GM20431 (cell line): ENCODE results near the gene COTL1.

Source experiments
- in situ Hi-C: fragments of 300-500 bp; cut with MseI, MboI; formaldehyde crosslinking; loops from one replicate; pipeline ENCODE4 v1.15.0; 2020; ENCODE audit warnings: low sequenced_read_pairs; ENCODE audit not compliant: unreplicated experiment

COTL1 gene

DNA sequence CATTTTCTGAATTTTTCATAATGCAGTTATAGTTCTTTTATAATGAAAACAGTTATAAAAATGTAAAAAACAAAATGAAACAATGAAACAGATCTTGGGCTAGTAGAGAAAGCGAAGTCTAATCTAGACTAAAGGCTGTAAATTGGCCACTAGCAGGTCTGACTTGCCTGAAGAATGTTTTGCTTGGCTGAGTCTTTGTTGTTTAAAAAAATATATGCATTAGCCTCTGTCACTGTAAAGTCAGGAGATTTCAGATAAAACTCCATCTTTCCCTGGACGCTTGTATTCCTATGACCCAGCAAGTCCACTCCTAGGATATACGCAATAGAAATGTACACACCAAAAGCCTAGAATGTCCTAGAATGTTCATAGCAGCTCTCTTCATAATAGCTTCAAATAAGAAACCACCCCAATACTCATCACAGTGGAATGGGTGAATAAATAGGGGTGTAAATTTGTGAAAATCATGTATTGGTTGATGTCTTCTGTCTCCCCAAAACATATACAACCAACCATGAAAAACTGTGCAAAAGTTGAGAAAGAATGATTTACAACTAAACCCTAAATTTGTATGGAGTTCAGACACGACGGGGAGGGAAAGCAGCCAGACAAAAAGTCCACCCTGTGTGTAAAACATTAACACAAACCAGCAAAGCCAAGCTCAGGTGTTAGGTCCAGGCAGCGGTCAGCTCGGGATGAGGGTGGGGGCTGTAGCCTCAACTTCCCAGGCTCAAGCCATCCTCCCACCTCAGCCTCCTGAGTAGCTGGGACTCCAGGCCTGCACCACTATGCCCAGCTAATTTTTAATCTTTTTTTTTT, 75.7 kb downstream of the COTL1 start:
- in situ Hi-C loops = no loop called here

- in situ Hi-C loops = no loop called here
These were observed 77.7 kb downstream of the COTL1 start for GRCh38 chr16:84540194-84540593.

DNA sequence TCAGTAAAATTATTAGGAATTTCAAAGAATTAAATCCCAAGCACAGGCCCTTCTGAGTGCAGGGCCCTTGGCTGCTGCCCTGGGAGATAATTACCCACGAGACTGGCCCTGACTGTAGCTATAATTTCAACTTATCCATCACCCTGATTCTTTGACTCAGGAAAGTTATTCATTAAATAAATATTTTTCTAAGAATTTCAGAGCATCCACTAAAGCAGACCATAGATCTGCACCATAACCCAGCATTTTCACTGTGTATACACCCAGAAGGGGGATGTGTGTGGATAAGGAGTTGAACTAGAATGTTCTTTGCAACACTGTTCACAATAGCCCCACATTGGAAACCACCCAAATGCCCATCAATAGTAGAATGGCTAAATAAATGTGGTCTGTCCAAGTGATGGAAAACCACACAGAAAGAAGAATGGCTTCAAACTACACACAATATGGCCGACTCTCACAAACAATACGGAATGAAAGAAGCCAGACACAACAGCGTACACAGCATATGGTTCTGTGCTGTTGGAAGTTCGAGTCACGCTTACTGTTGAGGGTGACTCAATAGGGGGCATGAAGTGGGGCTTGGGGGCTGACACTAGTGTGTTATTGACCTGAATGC, 79.5 kb downstream of the COTL1 start:
- in situ Hi-C loops = no loop called here

DNA sequence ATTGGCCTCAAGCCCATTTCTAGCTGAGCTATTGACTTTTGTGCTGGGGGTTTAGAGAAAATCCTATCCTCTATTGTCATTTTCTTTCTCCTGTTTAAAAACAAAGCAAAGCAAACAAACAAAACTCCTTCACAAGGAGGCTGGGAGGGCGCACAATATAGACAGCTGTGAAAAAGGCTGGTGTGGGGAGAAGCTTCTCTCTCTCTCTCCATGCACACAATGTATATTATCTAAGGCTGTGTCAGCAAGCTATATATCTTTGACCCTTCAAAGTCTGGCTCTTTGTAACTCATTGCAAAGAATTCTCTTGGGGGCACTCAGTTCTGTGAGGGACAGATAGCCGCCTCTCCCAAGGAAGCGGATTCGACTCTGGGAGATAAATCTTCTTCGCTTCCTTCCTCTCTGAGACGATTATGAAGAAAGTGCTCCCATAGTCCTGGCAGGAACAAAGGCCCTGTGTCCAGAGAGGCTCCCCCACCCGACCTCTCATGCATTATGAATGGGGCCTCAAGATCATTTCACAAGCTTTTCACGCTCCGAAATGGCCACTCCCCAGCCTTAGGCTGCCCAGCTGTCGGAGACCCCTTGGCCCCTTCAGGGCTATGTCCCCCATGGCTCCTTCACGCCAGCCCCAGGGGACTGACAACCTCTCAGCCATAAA, 80.3 kb downstream of the COTL1 start:
- in situ Hi-C loops = no loop called here

GRCh38 chr16:84535851-84536250, 82.0 kb downstream of the COTL1 start:
- in situ Hi-C loops = no loop called here

DNA sequence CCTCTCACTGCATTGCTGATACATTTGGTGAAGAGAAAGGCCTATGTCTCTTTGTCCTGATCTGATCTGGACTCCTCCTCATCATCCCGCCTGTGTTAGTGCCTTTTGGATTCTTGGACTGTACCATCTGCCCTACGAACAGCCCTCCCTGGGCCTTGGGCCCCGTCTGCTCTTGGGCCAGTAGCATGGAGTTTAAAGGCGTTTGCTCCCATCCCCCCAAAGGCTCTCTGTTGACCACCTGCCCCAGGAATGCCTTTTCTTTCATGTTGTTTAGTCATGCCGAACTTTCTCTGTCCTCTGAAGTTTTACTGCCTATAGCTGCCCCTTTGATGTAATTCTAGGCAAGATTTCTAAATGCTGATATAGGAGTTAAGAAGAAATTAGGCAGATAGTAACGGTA, 82.5 kb downstream of the COTL1 start:
- in situ Hi-C loops = no loop called here

- in situ Hi-C loops = no loop called here
These were observed 83.1 kb downstream of the COTL1 start for GRCh38 chr16:84534815-84535214.

GRCh38 chr16:84532855-84533486, 84.9 kb downstream of the COTL1 start:
- in situ Hi-C loops = no loop called here

DNA sequence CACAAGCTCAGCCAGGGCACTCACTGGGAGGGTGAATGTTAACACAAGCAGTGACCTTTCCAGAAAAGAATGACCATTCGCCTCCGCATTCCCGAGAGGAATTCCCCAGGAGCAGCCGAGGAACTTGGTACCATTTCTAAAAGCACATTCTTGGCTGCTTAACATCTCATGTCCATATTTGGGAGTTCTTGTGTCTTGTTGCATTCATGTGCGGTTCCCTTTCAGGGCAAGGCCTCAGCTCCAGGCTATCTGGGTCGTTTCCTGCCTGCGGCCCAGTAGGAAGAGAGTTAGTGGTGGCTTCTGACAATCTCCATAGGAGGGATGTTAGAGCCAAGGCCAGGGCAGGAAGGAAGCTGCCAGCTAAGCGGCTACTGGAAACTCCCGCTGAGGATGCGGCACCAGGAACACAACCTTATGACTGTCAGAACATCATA, 85.6 kb downstream of the COTL1 start:
- in situ Hi-C loops = no loop called here

GRCh38 chr16:84531671-84532111, 86.2 kb downstream of the COTL1 start:
- in situ Hi-C loops = no loop called here

GRCh38 chr16:84530590-84530989, 87.3 kb downstream of the COTL1 start:
- in situ Hi-C loops = no loop called here

- in situ Hi-C loops = no loop called here
These were observed 88.3 kb downstream of the COTL1 start for GRCh38 chr16:84529607-84530006.

DNA sequence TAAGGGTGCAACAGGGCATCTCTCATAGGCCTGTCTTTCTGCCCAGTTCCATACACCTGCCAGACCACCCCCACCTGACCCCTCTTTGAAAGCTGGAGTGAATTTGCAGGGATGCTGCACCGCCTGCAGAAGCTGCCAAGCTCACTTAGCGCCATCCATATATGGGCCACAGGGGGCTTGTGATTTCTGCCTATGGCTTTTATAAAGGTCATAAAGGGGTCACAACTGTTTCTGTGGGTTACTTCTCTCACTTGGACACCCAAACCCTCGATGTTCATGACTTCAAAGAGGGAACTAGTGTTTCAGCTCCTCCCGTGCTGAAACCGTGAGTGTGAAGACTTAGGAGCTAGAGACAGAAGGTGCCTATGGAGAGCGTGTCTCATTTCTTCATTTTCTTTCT, 89.6 kb downstream of the COTL1 start:
- in situ Hi-C loops = no loop called here

DNA sequence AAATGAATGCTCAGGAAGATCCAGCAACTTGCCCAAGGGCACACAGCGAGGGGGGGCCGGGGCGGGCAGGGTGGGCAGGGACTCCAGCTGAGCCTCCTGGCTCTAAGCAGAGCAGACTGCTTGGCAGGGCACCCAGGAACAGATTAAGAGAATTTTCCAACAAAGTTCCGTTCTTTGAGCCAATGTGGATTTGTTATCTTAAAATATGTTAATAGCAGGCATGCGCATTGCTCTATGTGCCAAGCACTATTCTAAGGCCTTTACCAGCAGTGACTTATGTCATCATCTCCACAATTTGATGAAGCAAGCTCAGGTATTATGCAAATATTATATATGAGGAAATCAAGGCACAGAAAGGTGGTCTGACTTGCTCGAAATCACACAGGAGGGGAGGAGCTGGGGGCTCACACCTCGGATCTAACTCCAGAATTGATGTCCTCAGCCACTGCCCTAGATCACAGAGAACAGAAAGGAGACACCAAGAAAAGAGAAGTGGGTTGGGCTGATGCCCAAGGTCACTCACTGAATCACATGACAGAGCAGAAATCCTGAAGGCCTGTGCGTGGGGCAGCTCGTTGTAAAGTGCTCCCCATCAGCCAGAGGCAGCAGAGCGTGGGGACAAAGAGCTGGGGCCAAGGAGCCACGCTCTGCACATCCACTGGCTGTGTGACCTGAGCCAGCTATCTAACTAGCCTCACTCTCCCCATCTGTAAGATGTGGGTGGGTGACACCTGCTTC, 90.2 kb downstream of the COTL1 start:
- in situ Hi-C loops = no loop called here

GRCh38 chr16:84526794-84527531, 90.9 kb downstream of the COTL1 start:
- in situ Hi-C loops = no loop called here

DNA sequence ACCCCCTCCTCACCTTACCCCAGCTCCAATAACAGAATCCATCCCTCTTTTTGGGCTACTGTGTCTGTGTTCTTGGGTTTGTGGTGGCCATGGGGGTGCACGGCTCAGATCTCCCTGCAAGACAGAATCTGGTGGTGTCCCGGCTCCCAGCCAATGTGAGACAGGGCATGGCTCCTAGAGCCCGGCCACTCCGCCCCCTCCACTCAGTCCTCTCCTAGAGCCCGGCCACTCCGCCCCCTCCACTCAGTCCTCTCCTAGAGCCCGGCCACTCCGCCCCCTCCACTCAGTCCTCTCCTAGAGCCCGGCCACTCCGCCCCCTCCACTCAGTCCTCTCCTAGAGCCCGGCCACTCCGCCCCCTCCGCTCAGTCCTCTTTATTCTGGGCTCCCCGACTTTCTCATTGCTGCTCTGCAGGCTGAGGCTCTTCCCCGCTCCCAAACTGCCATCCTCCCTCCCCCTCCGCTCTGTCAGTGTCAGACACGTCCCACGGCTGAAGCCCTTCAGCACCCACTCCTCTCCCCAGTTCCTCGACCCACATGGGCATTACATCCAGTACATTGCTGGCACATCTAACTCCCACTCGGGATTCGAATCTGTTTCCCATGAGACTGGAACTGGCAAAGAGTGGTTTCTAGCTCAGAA, 92.8 kb downstream of the COTL1 start:
- in situ Hi-C loops = loop anchor here (25.0 kb wide), 1 partner anchor 212 kb away; no protein-coding TSS in a partner anchor

- in situ Hi-C loops = loop anchor here (25.0 kb wide), 1 partner anchor 213 kb away; no protein-coding TSS in a partner anchor
These were observed 93.4 kb downstream of the COTL1 start for GRCh38 chr16:84524346-84524920.

GRCh38 chr16:84521497-84521770, 96.4 kb downstream of the COTL1 start:
- in situ Hi-C loops = loop anchor here (25.0 kb wide), 1 partner anchor 216 kb away; no protein-coding TSS in a partner anchor
